H1 (cell line): Measurements from ENCODE around the gene ZMYND12. TPM values are rescaled to one million over a fixed set of nuclear protein-coding genes. Genes with fewer than 3 reads are reported as not detected.

Source experiments
- CTCF ChIA-PET: fragments of 300-600 bp; sonication (Branson Sonifier 250); formaldehyde crosslinking; loops from one replicate; lab custom pipeline; 2021; ENCODE audit not compliant: partially characterized antibody; lab: Charles Lee
- POLR2A ChIA-PET: fragments of 300-600 bp; sonication (Branson Sonifier 250); formaldehyde crosslinking; loops from one replicate; lab custom pipeline; 2021; ENCODE audit warnings: inconsistent platforms; ENCODE audit not compliant: partially characterized antibody; lab: Charles Lee
- DNase-seq, 2 experiments: peaks; one replicate each; pipeline versions ENCODE4 v3.0.0 to v3.0.0-alpha.2; 2010 to 2022; ENCODE audit warnings: low spot score in 2 of 2, low read depth in 1 of 2, mixed read lengths in 1 of 2
- FAIRE-seq: peaks from 2 replicates; lab custom pipeline; 2011; peaks lifted over from hg19 to GRCh38; lab: Jason Lieb, UNC
- H2AFZ ChIP-seq: 2 replicates; pipeline ENCODE4 v1.8.1; 2012; ENCODE audit warnings: low read length, inconsistent platforms
- H2AK5ac ChIP-seq: 2 replicates; pipeline ENCODE4 v1.6.1; 2013; ENCODE audit warnings: low read depth, low read length
- H2BK120ac ChIP-seq: replicated peaks from 2 replicates; pipeline ENCODE3; 2013; ENCODE audit warnings: low read depth, low read length, inconsistent platforms
- H2BK12ac ChIP-seq: 2 replicates; pipeline ENCODE4 v1.6.1; 2013; ENCODE audit warnings: low read depth, low read length
- H2BK15ac ChIP-seq: 2 replicates; pipeline ENCODE4 v1.6.1; 2013; ENCODE audit warnings: low read length
- H2BK20ac ChIP-seq: 2 replicates; pipeline ENCODE4 v1.6.1; 2013; ENCODE audit warnings: low read length
- H2BK5ac ChIP-seq: 2 replicates; pipeline ENCODE4 v1.6.1; 2013; ENCODE audit warnings: low read depth, low read length
- H3K14ac ChIP-seq: 2 replicates; pipeline ENCODE4 v1.6.1; 2013; ENCODE audit warnings: inconsistent platforms; ENCODE audit not compliant: insufficient read length
- H3K18ac ChIP-seq: 2 replicates; pipeline ENCODE4 v1.6.1; 2013; ENCODE audit warnings: low read length; ENCODE audit errors: extremely low read depth
- H3K23ac ChIP-seq: 2 replicates; pipeline ENCODE4 v1.6.1; 2013; ENCODE audit warnings: inconsistent platforms; ENCODE audit not compliant: insufficient read length
- H3K23me2 ChIP-seq: 2 replicates; pipeline ENCODE4 v1.6.1; 2013; ENCODE audit warnings: low read depth, low read length
- H3K27ac ChIP-seq: 2 replicates; pipeline ENCODE4 v1.6.1; 2011; ENCODE audit warnings: low read depth, low read length, inconsistent platforms
- H3K27me3 ChIP-seq, 4 experiments: replicated peaks in 1 of 4; 1 replicate in 1 of 4; 2 replicates in 3 of 4; pipeline versions ENCODE4 v1.6.1 to v1.8.1; 2011 to 2013; ENCODE audit warnings: low read length in 3 of 4, mild to moderate bottlenecking in 3 of 4, inconsistent platforms in 2 of 4, mixed read lengths in 2 of 4, moderate library complexity in 1 of 4; ENCODE audit not compliant: control insufficient read depth in 3 of 4, insufficient read depth in 3 of 4; ENCODE audit errors: extremely low read depth in 1 of 4
- H3K36me3 ChIP-seq, 4 experiments: 2 replicates each; pipeline versions ENCODE4 v1.6.1 to v1.8.1; 2011 to 2013; ENCODE audit warnings: mild to moderate bottlenecking in 4 of 4, low read length in 3 of 4, moderate library complexity in 2 of 4, control low read depth in 1 of 4, inconsistent platforms in 1 of 4; ENCODE audit not compliant: insufficient read depth in 4 of 4, control insufficient read depth in 2 of 4
- H3K4ac ChIP-seq: replicated peaks from 2 replicates; pipeline ENCODE3; 2013; ENCODE audit warnings: low read length, low read depth, mixed read lengths, inconsistent platforms; ENCODE audit not compliant: insufficient read length
- H3K4me1 ChIP-seq, 4 experiments: replicated peaks in 1 of 4; 1 replicate in 1 of 4; 2 replicates in 3 of 4; pipeline versions ENCODE4 v1.6.1 to v1.8.1; 2011 to 2013; ENCODE audit warnings: low read length in 3 of 4, inconsistent platforms in 2 of 4, mixed read lengths in 1 of 4; ENCODE audit not compliant: insufficient read depth in 4 of 4, control insufficient read depth in 3 of 4
- H3K4me2 ChIP-seq, 2 experiments: 2 replicates each; pipeline versions ENCODE4 v1.6.1 to v1.8.1; 2011 to 2013; ENCODE audit warnings: low read depth in 2 of 2, low read length in 2 of 2, control low read depth in 1 of 2, inconsistent platforms in 1 of 2, mild to moderate bottlenecking in 1 of 2; ENCODE audit not compliant: insufficient read depth in 1 of 2
- H3K4me3 ChIP-seq, 4 experiments: fragments of 200-600, 300-600 bp in 1 of 4; sonication (generic), shearing (Covaris generic), sonication (Bioruptor Twin) in 1 of 4; 2 replicates each; pipeline versions ENCODE4 v1.5.1 to v1.8.1; 2011 to 2016; ENCODE audit warnings: low read length in 4 of 4, low read depth in 3 of 4, control low read depth in 2 of 4, inconsistent platforms in 2 of 4, mild to moderate bottlenecking in 2 of 4, mixed read lengths in 1 of 4, moderate library complexity in 1 of 4; ENCODE audit not compliant: insufficient read depth in 2 of 4; ENCODE audit errors: extremely low read depth in 1 of 4
- H3K56ac ChIP-seq: replicated peaks from 2 replicates; pipeline ENCODE3; 2013; ENCODE audit warnings: low read depth, mild to moderate bottlenecking, mixed read lengths, low read length, inconsistent platforms; ENCODE audit not compliant: insufficient read length
- H3K79me1 ChIP-seq: 2 replicates; pipeline ENCODE4 v1.6.1; 2013; ENCODE audit warnings: low read depth, low read length, control low read depth
- H3K79me2 ChIP-seq, 2 experiments: 2 replicates each; pipeline versions ENCODE4 v1.6.1 to v1.8.1; 2012 to 2013; ENCODE audit warnings: low read length in 2 of 2, mild to moderate bottlenecking in 2 of 2, inconsistent platforms in 1 of 2; ENCODE audit not compliant: insufficient read depth in 2 of 2, control insufficient read depth in 1 of 2
- H3K9ac ChIP-seq, 4 experiments: replicated peaks in 1 of 4; 1 replicate in 1 of 4; 2 replicates in 3 of 4; pipeline versions ENCODE4 v1.6.1 to v1.8.1; 2011 to 2013; ENCODE audit warnings: low read depth in 3 of 4, low read length in 3 of 4, control low read depth in 2 of 4, mild to moderate bottlenecking in 2 of 4, moderate library complexity in 2 of 4, inconsistent platforms in 1 of 4; ENCODE audit errors: extremely low read depth in 1 of 4
- H3K9me3 ChIP-seq, 2 experiments: 2 replicates each; pipeline versions ENCODE4 v1.6.1 to v1.8.1; 2012 to 2013; ENCODE audit warnings: mild to moderate bottlenecking in 2 of 2, moderate library complexity in 2 of 2, control low read depth in 1 of 2, inconsistent platforms in 1 of 2, low read depth in 1 of 2, low read length in 1 of 2, mixed read lengths in 1 of 2; ENCODE audit not compliant: insufficient read depth in 2 of 2
- H4K20me1 ChIP-seq, 2 experiments: replicated peaks in 1 of 2; 2 replicates each; pipeline versions ENCODE3 to v1.8.1; 2011 to 2013; ENCODE audit warnings: inconsistent platforms in 2 of 2, low read length in 2 of 2, mild to moderate bottlenecking in 1 of 2; ENCODE audit not compliant: insufficient read depth in 2 of 2, control insufficient read depth in 1 of 2
- H4K5ac ChIP-seq: 2 replicates; pipeline ENCODE4 v1.6.1; 2013; ENCODE audit warnings: low read length, low read depth, mixed read lengths, inconsistent platforms; ENCODE audit not compliant: insufficient read length
- H4K8ac ChIP-seq: 2 replicates; pipeline ENCODE4 v1.8.0; 2013; ENCODE audit warnings: mild to moderate bottlenecking, moderate library complexity, low read length, inconsistent platforms; ENCODE audit not compliant: insufficient read depth; ENCODE audit errors: extremely low read depth
- H4K91ac ChIP-seq: replicated peaks from 2 replicates; pipeline ENCODE3; 2013; ENCODE audit warnings: low read length, mixed read lengths, inconsistent platforms; ENCODE audit not compliant: insufficient read length
- CTBP2 ChIP-seq: IDR thresholded peaks from 2 replicates; pipeline ENCODE4 v1.7.0; 2011; ENCODE audit warnings: borderline replicate concordance, mild to moderate bottlenecking, moderate library complexity, mixed read lengths, low read length; ENCODE audit not compliant: insufficient read depth, insufficient read length
- EGR1 ChIP-seq: IDR thresholded peaks from 2 replicates; pipeline ENCODE4 v1.6.1; 2011; ENCODE audit warnings: low read depth, low read length, borderline replicate concordance
- JUND ChIP-seq: IDR thresholded peaks from 2 replicates; pipeline ENCODE4 v1.6.1; 2011; ENCODE audit warnings: mild to moderate bottlenecking, improper control_type of control experiment, low read length
- KDM4A ChIP-seq: IDR thresholded peaks from one replicate; pipeline ENCODE4 v1.7.1; 2012; ENCODE audit warnings: low read depth, mild to moderate bottlenecking, moderate library complexity, low read length, inconsistent platforms; ENCODE audit not compliant: severe bottlenecking
- KDM5A ChIP-seq: fragments of 200-600 bp; IDR thresholded peaks from 2 replicates; pipeline ENCODE4 v1.7.1; 2012; ENCODE audit warnings: mild to moderate bottlenecking, low read length, inconsistent platforms, mixed read lengths
- POLR2AphosphoS5 ChIP-seq: IDR thresholded peaks from 2 replicates; pipeline ENCODE4 v1.6.1; 2011; ENCODE audit warnings: low read depth, low read length
- RBBP5 ChIP-seq: IDR thresholded peaks from 2 replicates; pipeline ENCODE4 v1.7.1; 2012; ENCODE audit warnings: low read depth, mild to moderate bottlenecking, inconsistent platforms, low read length, moderate library complexity, borderline replicate concordance
- SIX5 ChIP-seq: IDR thresholded peaks from 2 replicates; pipeline ENCODE4 v1.6.1; 2011; ENCODE audit warnings: mild to moderate bottlenecking, low read depth, low read length
- SUZ12 ChIP-seq: fragments of 200-600 bp; sonication (generic); IDR thresholded peaks from 2 replicates; pipeline ENCODE4 v1.6.1; 2012; ENCODE audit warnings: mild to moderate bottlenecking, inconsistent platforms, low read length, moderate library complexity, mixed read lengths
- TAF7 ChIP-seq: optimal IDR thresholded peaks from 2 replicates; pipeline ENCODE3; 2011; ENCODE audit warnings: low read depth, mild to moderate bottlenecking, inconsistent platforms, low read length, moderate library complexity, borderline replicate concordance
- TBP ChIP-seq: IDR thresholded peaks from 2 replicates; pipeline ENCODE4 v1.6.1; 2011; ENCODE audit warnings: low read depth, low read length, improper control_type of control experiment
- TCF12 ChIP-seq: IDR thresholded peaks from 2 replicates; pipeline ENCODE4 v1.6.1; 2011; ENCODE audit warnings: low read depth, mild to moderate bottlenecking, low read length
- WGBS, 2 experiments: shearing (Covaris generic) in 1 of 2; methylation state at CpG; one replicate each; pipeline versions ENCODE4 v1.1.6 to v1.1.7; 2013 to 2015; ENCODE audit warnings: low lambda C conversion rate in 2 of 2, mixed read lengths in 2 of 2, inconsistent platforms in 1 of 2, low coverage in 1 of 2, missing lambda C conversion rate in 1 of 2; ENCODE audit not compliant: insufficient replicate concordance in 2 of 2, insufficient coverage in 1 of 2, insufficient read length in 1 of 2; ENCODE audit errors: extremely low coverage in 1 of 2, missing lambda C conversion rate in 1 of 2; 5-methylcytosine and 5-hydroxymethylcytosine counted together
- polyA plus RNA-seq, 7 experiments: library from polyadenylated mRNA; depleted of rRNA in 3 of 7; stranded (reverse) in 5 of 7; unstranded in 2 of 7; fragments of >200 nt in 5 of 7; fragments of 200-250 nt in 2 of 7; gene quantifications; 1 replicate in 5 of 7; 2 replicates in 1 of 7; 4 replicates in 1 of 7; pipeline versions ENCODE4 v1.2.1 to v1.2.3, GENCODE V29; 2011 to 2013; ENCODE audit warnings: missing spikeins in 2 of 7, mixed read lengths in 2 of 7
- total RNA-seq: library from RNA; stranded (reverse); fragmentation: NEBNext Ultra II Directional; extraction: Animal tissue kit (Norgen Biotek cat#: 25700); gene quantifications from 2 replicates; pipeline ENCODE4 v1.2.1, GENCODE V29; 2021

Gene ZMYND12
- total and polyA plus RNA-seq, 2 of the 8 experiments (the other 6 are each of a cell fraction or from before 2014, with no cell fraction given) = 0.62 TPM; not detected in 1

DNA sequence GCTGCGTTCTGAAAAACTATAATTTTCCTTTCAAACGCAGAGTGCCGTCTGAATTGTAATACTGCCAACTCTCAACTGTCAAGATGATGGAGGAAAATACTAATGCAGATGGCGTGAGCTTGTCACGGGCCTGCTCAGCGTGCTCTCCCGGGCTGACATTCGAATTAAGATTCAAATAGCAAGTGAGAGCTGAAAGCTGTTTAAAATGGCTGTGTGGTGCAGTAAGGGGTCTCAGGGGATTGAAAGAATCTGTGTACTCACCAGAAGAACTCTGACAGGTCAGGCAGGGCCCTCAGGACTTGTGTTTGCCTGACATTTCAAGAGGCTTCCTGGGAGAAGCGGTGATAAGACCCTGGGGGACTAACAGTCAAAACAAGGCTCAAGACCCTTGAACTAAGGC, 33.1 kb downstream of the ZMYND12 start:
- no peak overlapping the region for H2BK5ac ChIP-seq
- no peak overlapping the region for H3K56ac ChIP-seq
- no peaks in the 10 kb centered on the region for H3K9me3 ChIP-seq
- H3K4me2 ChIP-seq = no peak overlapping the region
- no peak overlapping the region for H2AK5ac ChIP-seq
- POLR2A ChIA-PET = no interaction called here
- no peak overlapping the region for H3K18ac ChIP-seq
- WGBS, 2 experiments = 85% methylated on average over 9 of the region's 9 CpGs; no CpG with 5 or more reads in 1 of the 2 experiments
- no peak overlapping the region; the same call in 1 of the 2 replicates for H4K8ac ChIP-seq
- no peak overlapping the region for H3K14ac ChIP-seq
- H3K9ac ChIP-seq = no peak overlapping the region
- peaks cover 0 to 10% (median 3%) of the 10 kb centered on the region in 4 experiments; a peak in 3 of 7 replicates for H3K4me1 ChIP-seq
- DNase-seq (no peak), FAIRE-seq (no peak)
- no peak overlapping the region for H2AFZ ChIP-seq
- H3K27me3 ChIP-seq = no peaks in the 10 kb centered on the region
- no peak overlapping the region for H4K91ac ChIP-seq
- H4K20me1 ChIP-seq = no peaks in the 10 kb centered on the region
- no peaks in the 10 kb centered on the region for H3K23me2 ChIP-seq
- H3K36me3 ChIP-seq = no peaks in the 10 kb centered on the region
- H2BK12ac ChIP-seq = no peak overlapping the region
- H3K79me2 ChIP-seq = no peaks in the 10 kb centered on the region
- H3K23ac ChIP-seq = no peak overlapping the region
- H3K4me3 ChIP-seq = no peak overlapping the region
- H2BK15ac ChIP-seq = no peak overlapping the region
- H2BK20ac ChIP-seq = no peak overlapping the region
- CTCF ChIA-PET = interaction anchor here (1.2 kb wide), 1 partner anchor 110 kb away, joined by 3 read pairs; no protein-coding TSS in a partner anchor
- no peak overlapping the region for H3K27ac ChIP-seq
- H2BK120ac ChIP-seq = no peak overlapping the region
- no peaks in the 10 kb centered on the region for H3K79me1 ChIP-seq
- H3K4ac ChIP-seq = no peak overlapping the region
- no peak overlapping the region for H4K5ac ChIP-seq
- TF ChIP-seq RBBP5 (no peak), TCF12 (no peak), KDM4A (no peak), TAF7 (no peak), CTBP2 (no peak), SIX5 (no peak), KDM5A (no peak), EGR1 (no peak), SUZ12 (no peak), JUND (no peak), POLR2AphosphoS5 (no peak), TBP (no peak)
